OCI-LY7 (cell line): Measurements from ENCODE around the gene MYL2. TPM values are rescaled to one million over a fixed set of nuclear protein-coding genes. Genes with fewer than 3 reads are reported as not detected.

Experiments used
- BruUV-seq: library from RNA; stranded (reverse); fragments of 400-500 nt; replicated peaks from 2 replicates; lab custom pipeline; 2021; lab: Mats Ljungman, UMichigan
- CTCF ChIA-PET: fragments of 300-600 bp; sonication (Branson Sonifier 250); formaldehyde crosslinking; loops from one replicate; lab custom pipeline; 2022; ENCODE audit warnings: antibody characterized with exemption; ENCODE audit not compliant: unreplicated experiment; lab: Charles Lee
- POLR2A ChIA-PET: fragments of 300-600 bp; sonication (Branson Sonifier 250); formaldehyde crosslinking; loops from one replicate; lab custom pipeline; 2022; ENCODE audit warnings: antibody characterized with exemption; lab: Charles Lee
- DNase-seq: peaks from one replicate; pipeline ENCODE4 v3.0.0-alpha.2; 2015; ENCODE audit warnings: low spot score
- H2AFZ ChIP-seq: fragments of 200-600 bp; sonication (generic), shearing (Covaris generic); 2 replicates; pipeline ENCODE4 v1.6.1; 2014; ENCODE audit warnings: mild to moderate bottlenecking, antibody characterized with exemption, low read length, moderate library complexity
- H3K27ac ChIP-seq: fragments of 200-600 bp; sonication (generic); 2 replicates; pipeline ENCODE4 v1.5.1; 2014; ENCODE audit warnings: mixed run types, low read depth, mild to moderate bottlenecking, moderate library complexity, low read length, inconsistent platforms; ENCODE audit not compliant: poor library complexity, severe bottlenecking
- H3K36me3 ChIP-seq: fragments of 200-600 bp; sonication (generic); 2 replicates; pipeline ENCODE4 v1.6.1; 2014; ENCODE audit warnings: mild to moderate bottlenecking, antibody characterized with exemption, low read length, moderate library complexity, mixed read lengths; ENCODE audit not compliant: insufficient read depth
- H3K4me1 ChIP-seq: fragments of 200-600 bp; sonication (generic); 2 replicates; pipeline ENCODE4 v1.5.1; 2014; ENCODE audit warnings: mild to moderate bottlenecking, low read length; ENCODE audit not compliant: insufficient read depth, poor library complexity, severe bottlenecking
- H3K4me2 ChIP-seq: fragments of 200-600 bp; sonication (generic); 2 replicates; pipeline ENCODE4 v1.6.1; 2014; ENCODE audit warnings: mild to moderate bottlenecking, low read length
- H3K4me3 ChIP-seq: fragments of 200-600 bp; sonication (generic); 2 replicates; pipeline ENCODE4 v1.5.1; 2014; ENCODE audit warnings: mild to moderate bottlenecking, low read depth, low read length; ENCODE audit not compliant: poor library complexity, severe bottlenecking
- H3K79me2 ChIP-seq: fragments of 200-600 bp; sonication (generic); 2 replicates; pipeline ENCODE4 v1.6.1; 2016; ENCODE audit warnings: low read depth, mild to moderate bottlenecking, low read length, moderate library complexity, mixed read lengths; ENCODE audit not compliant: insufficient read depth
- H3K9me2 ChIP-seq: fragments of 200-600 bp; sonication (generic); 2 replicates; pipeline ENCODE4 v1.6.1; 2016; ENCODE audit warnings: mild to moderate bottlenecking, low read length, mixed read lengths; ENCODE audit not compliant: insufficient read depth
- H3K9me3 ChIP-seq: fragments of 200-600 bp; sonication (generic); 2 replicates; pipeline ENCODE4 v1.6.1; 2014; ENCODE audit warnings: mild to moderate bottlenecking, mixed run types, low read length, mixed read lengths
- H4K20me1 ChIP-seq: fragments of 200-600 bp; sonication (generic); 2 replicates; pipeline ENCODE4 v1.6.1; 2014; ENCODE audit warnings: mild to moderate bottlenecking, antibody characterized with exemption, low read length, moderate library complexity, mixed read lengths; ENCODE audit not compliant: insufficient read depth
- EZH2phosphoT487 ChIP-seq: fragments of 200-600 bp; sonication (generic); IDR thresholded peaks from 2 replicates; pipeline ENCODE4 v1.6.1; 2018; ENCODE audit warnings: low read depth, borderline replicate concordance, mild to moderate bottlenecking, mixed run types, antibody characterized with exemption, low read length, moderate library complexity, mixed read lengths
- intact Hi-C: fragments of 100-400 bp; cut with micrococcal nuclease; formaldehyde crosslinking; loops from one replicate; pipeline ENCODE4 v1.10.0; 2022; ENCODE audit not compliant: unreplicated experiment
- total RNA-seq, 2 experiments: library from RNA; depleted of rRNA in 1 of 2; stranded (reverse); fragments of >200 nt in 1 of 2; shearing (Covaris generic) in 1 of 2; gene quantifications; 2 replicates each; pipeline ENCODE4 v1.2.3, GENCODE V29; 2014 to 2022
- TF ChIP-seq, protein P1 (sequence below): fragments of 200-600 bp; sonication (generic); conservative IDR thresholded peaks from 2 replicates; pipeline ENCODE4 v1.5.1; 2014; ENCODE audit warnings: mild to moderate bottlenecking, antibody characterized with exemption, low read length, moderate library complexity, mixed read lengths

The MYL2 gene
- total RNA-seq, 2 experiments from 2014 or later, result 7.4 TPM; not detected in 1

DNA sequence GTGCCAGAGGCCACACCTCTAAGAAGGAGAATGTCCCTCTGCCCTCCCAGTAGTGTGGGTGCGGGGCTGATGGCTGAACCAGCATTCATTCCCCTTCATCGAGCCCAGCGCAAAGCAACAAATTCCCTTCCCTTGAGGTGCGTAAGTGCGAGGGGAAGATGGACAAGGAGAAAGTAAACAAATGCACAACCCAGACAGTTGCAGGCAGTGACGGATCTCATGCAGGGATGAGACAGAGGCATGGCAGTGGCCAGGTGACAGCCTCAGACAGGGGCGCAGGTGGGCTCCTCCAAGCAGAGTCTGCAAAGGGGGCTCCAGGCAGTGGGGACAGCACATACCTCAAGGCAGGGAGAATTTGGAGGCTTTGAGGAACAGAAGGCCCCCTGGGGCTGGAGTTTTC is 2.3 kb upstream of the MYL2 start:
- Histone ChIP-seq H2AFZ (no peak overlapping the region), H3K9me3 (no peaks in the 10 kb centered on the region), H3K79me2 (no peaks in the 10 kb centered on the region), H3K4me2 (no peak overlapping the region), H3K4me3 (no peak overlapping the region), H3K4me1 (peaks cover 6% of the 10 kb centered on the region), H3K27ac (no peak overlapping the region), H3K36me3 (no peaks in the 10 kb centered on the region), H3K9me2 (no peaks in the 10 kb centered on the region), H4K20me1 (no peaks in the 10 kb centered on the region)
- DNase-seq, result no peak
- no peak for TF ChIP-seq EZH2phosphoT487
- TF ChIP-seq, protein P1, sequence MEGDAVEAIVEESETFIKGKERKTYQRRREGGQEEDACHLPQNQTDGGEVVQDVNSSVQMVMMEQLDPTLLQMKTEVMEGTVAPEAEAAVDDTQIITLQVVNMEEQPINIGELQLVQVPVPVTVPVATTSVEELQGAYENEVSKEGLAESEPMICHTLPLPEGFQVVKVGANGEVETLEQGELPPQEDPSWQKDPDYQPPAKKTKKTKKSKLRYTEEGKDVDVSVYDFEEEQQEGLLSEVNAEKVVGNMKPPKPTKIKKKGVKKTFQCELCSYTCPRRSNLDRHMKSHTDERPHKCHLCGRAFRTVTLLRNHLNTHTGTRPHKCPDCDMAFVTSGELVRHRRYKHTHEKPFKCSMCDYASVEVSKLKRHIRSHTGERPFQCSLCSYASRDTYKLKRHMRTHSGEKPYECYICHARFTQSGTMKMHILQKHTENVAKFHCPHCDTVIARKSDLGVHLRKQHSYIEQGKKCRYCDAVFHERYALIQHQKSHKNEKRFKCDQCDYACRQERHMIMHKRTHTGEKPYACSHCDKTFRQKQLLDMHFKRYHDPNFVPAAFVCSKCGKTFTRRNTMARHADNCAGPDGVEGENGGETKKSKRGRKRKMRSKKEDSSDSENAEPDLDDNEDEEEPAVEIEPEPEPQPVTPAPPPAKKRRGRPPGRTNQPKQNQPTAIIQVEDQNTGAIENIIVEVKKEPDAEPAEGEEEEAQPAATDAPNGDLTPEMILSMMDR, result no peak
- no TSS peak for BruUV-seq
- intact Hi-C loops, result no loop called here
- POLR2A ChIA-PET, result interaction anchor here (0.8 kb wide), 1 partner anchor 8 kb away, joined by 3 read pairs; no protein-coding TSS in a partner anchor
- CTCF ChIA-PET, result interaction anchor here (0.6 kb wide), 1 partner anchor 173 kb away, joined by 3 read pairs; no protein-coding TSS in a partner anchor

DNA sequence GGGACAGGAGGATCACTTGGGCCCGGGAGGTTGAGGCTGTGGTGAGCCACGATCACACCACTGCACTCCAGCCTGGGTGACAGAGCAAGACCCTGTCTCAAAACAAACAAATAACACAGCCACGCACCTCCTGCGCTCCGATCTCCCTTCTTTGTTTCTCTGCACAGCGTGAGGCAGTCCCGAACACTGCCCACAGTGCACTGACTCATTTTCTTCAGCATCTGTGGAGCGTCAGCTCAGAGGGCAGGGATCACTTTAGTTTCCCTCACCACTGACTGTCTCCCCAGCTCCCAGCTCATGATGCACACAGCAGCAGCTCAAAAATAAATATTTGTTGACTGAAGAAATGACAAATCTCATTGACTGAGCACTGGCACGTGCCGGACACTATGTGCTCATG is 883 bp upstream of the MYL2 start:
- no peaks in the 10 kb centered on the region for H3K79me2 ChIP-seq

DNA sequence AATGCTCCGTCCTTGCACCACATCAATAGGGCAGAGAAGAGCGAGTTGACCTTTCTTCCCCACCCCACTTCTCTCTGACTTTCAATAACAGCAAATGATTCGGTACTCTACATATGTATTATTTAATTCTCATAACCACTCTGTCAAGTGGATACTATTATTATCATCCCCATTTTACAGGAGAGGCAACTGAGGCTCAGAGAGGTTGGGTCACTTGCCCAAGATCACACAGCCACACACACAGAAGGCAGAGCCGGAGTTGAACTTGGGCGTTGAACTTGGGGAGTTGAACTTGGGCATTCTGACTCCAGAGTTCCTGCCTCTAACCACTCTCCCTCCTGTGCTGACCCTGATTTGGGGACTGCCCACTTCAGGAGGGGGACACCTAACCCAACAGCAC is 659 bp downstream of the MYL2 start:
- TF ChIP-seq EZH2phosphoT487, result no peak
- TF ChIP-seq, protein P1, result no peak
- Histone ChIP-seq H3K4me2 (no peak overlapping the region), H3K4me1 (peaks cover 14% of the 10 kb centered on the region), H2AFZ (no peak overlapping the region), H3K4me3 (no peak overlapping the region), H3K79me2 (no peaks in the 10 kb centered on the region), H3K9me2 (no peaks in the 10 kb centered on the region), H4K20me1 (no peaks in the 10 kb centered on the region), H3K27ac (no peak overlapping the region), H3K36me3 (no peaks in the 10 kb centered on the region), H3K9me3 (no peaks in the 10 kb centered on the region)
- intact Hi-C loops, result no loop called here
- ChIA-PET CTCF (no interaction called here), POLR2A (no interaction called here)
- DNase-seq, result no peak
- BruUV-seq, result no TSS peak

More for the DNA sequence above, 883 bp upstream of the MYL2 start:
- intact Hi-C loops, result no loop called here
- TF ChIP-seq, protein P1, result no peak
- no peak for TF ChIP-seq EZH2phosphoT487
- no peaks in the 10 kb centered on the region for H3K36me3 ChIP-seq
- no peak overlapping the region for H3K4me3 ChIP-seq
- no peak overlapping the region for H3K4me2 ChIP-seq
- H3K27ac ChIP-seq, result no peak overlapping the region
- no peak for DNase-seq
- no peaks in the 10 kb centered on the region for H3K9me3 ChIP-seq
- H3K9me2 ChIP-seq, result no peaks in the 10 kb centered on the region
- peaks cover 9% of the 10 kb centered on the region for H3K4me1 ChIP-seq
- H2AFZ ChIP-seq, result no peak overlapping the region
- no TSS peak for BruUV-seq
- H4K20me1 ChIP-seq, result no peaks in the 10 kb centered on the region
- POLR2A ChIA-PET, result interaction anchor here (0.6 kb wide), 1 partner anchor 23 kb away, joined by 5 read pairs; no protein-coding TSS in a partner anchor
- CTCF ChIA-PET, result no interaction called here
